Kidney capillary endothelial cell (primary cell): Measurements from ENCODE around the gene DISP3.

ENCODE experiments used
- DNase-seq: peaks from one replicate; pipeline ENCODE4 v3.0.0-alpha.2; 2018; ENCODE audit warnings: low spot score

The DISP3 gene

DNA sequence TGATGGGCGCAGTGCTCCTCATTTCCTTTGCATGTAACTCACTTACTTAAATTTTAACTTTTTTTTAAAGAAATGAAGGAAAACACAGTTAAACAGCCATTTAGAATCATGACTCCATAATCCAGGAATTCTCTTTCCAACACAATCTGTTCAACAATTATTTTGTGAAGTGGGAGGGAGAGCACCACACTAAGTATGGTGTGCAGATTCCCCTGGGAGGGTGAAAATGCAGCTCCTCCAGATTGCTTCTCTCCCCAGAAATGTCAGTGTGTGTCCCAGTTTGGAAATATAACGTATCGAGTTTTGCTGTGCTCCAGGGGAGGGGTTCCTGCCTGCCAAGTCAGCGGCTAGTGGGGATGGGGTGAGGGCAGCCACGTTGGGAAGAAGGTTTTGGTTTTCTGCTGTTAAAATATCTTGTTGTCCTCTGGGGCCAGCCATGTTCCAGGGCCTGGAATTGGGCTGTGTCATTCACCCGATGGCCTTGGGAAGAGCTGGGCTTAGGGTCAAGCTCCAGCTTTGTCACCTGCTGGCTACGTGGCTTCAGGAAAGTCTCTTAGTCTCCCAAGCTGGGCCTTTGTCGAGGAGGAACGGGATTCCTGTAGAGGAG, 17.3 kb upstream of the DISP3 start:
- DNase-seq, result no peak

DNA sequence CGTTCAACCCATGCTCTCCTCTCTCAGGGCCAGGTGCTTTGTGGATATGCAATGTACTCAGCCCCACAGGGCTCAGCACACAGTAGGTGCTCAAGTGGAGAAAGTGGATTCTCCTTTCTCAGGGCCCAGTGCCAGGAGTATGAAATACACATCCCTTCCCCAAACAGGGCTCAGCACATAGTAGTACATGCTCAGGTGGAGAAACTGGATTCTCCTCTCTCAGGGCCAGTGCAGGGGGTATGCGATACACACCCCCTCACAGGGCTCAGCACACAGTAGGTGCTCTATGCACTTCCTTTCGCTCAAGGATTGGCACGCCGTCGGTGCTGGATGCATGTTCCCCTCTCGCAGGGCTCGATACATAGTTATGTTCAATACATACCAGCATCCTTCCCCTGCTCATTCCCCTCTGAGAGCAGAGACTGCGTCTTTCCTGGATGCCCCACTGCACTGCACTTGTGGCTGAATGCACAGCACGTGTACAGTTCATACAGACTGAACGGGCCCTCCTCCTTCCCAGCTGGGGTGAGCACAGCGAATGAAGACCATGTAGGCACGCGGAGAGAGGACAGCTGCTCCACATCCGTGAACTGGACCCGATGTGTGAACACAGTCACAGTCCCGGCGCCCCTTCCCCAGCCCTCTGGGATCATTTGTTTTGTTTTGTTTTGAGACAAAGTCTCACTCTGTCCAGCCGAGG, 16.6 kb upstream of the DISP3 start:
- DNase-seq, result no peak

DNA sequence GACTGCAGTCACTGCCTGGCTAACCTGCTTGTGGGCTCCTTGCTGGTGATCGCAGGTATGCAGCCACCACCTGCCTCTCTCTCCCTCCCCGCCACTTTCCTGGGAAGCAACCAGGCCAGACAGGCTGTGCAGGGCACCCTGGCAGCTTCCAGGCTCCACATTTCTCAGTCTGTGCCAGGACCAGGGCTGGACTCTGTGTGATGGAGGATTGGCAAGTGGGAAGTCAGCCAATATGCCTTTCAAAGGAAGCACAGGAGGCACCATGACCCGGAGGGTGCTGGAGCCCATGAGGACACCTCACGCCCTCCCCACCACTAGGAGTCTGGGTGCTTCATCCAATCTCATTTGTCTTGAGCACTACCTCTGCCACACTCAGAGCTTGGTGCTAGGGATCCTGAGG, 15.8 kb upstream of the DISP3 start:
- no peak for DNase-seq

DNA sequence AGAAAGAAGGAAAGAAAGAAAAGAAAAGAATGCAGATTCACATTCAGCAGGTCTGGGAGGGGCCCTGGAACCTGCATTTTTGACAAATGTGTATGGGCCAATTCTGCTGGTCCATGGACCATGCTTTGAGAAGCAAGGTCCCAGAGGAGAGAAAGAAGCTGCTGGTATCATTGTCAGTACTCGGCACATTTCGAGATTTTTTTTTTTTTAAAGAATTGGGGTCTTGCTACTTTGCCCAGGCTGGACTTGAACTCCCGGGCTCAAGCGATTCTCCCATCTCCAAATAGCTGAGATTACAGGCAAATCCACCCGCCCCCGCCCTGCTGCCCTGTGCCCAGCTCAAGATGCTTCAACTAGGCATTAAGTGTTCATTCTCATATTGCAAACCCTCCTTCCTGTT, 13.6 kb upstream of the DISP3 start:
- no peak for DNase-seq

DNA sequence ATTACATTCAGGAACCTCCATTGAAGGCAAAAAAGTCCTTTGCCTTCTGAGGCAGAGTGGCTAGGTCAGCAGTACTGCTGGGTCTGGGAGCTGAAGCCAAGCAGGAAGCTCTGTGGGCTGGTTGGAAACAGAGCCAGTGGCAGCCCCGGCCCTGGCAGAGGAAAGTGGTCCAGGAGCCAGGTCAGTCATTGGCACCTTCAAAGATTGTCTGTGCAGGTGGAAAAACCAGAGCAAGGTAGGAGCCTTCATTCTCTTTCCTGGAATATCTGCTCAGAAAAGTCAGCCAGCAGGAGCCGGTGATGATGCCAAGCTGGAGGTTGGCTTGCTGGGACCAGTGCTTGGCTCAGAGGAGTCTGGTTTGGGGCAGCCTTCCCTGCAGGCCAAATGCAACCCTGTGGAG, 12.5 kb upstream of the DISP3 start:
- DNase-seq, result no peak

DNA sequence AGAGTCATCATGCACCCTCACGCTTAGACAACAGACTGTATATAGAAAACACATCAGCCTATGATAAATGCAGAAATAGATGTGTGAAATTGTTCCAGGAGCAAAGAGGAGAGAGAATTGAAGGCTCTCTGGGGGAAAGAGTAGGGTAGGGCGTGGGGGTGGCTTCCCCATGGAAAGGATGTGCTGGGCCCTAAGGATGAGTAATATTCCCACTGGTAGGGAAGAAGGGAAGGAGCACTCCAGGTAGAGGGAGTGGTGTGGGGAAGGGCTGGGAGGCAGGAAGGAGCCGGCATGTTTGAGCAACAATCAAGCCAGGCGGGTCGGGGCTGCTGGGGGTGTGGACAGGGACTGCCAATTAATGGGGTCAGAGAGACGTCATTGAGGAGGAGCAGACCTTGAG, 10.1 kb upstream of the DISP3 start:
- DNase-seq, result no peak

DNA sequence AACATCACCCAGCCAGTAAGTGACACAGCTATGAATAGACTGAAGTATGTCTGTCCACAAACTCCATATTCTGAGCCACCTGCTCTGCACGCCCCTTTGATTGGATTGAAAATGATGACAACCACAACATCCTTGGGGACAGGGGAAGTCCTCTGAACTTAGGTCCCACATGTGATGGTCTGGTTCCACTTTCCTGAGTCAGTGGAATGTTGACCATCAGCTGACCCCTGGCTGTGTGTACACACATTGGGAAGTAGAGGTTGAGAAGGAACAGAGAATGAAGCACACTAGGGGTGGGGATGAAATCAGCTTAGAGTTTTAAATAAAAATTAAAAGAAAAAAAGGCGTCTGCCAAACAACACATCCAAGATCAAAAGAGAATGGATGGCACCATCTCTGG, 8.0 kb upstream of the DISP3 start:
- no peak for DNase-seq

DNA sequence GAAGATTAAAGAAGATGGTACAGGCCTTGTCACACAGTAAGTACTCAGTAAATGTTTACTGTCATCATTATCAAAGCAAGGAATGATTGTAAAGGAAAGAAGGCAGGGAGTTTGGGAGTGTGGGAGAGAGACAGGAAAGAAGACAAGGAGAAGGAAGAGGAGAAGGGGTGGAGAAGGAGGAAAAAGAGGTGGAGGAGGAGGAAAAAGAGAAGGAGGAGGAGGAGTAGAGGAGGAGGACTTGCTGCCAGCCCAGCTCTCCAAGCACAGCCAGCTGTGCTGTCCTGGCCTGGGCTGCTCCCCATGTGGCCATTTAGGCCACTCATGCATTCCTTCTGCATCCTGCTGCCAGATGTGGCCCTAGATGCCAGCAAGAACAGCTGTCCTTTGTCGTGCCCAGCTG, 7.5 kb upstream of the DISP3 start:
- DNase-seq, result no peak

DNA sequence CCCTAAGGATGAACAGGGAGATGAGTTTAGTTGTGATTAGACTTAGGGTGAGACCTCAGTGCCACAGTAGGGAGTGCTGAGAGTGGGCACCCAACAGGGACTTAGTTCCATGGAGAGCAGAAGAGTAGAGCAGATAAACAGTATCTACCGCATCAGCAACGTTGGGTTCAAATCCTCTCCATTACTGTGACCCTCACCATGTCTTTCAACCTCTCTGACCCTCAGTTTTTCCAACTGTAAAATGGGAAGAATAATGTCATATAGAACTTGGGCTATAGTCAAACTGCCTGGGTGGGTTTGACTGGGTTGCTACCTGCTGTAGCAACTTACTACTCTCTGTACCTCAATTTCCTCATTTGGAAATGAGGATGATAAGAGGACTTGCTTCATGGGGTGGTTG, 6.7 kb upstream of the DISP3 start:
- no peak for DNase-seq

DNA sequence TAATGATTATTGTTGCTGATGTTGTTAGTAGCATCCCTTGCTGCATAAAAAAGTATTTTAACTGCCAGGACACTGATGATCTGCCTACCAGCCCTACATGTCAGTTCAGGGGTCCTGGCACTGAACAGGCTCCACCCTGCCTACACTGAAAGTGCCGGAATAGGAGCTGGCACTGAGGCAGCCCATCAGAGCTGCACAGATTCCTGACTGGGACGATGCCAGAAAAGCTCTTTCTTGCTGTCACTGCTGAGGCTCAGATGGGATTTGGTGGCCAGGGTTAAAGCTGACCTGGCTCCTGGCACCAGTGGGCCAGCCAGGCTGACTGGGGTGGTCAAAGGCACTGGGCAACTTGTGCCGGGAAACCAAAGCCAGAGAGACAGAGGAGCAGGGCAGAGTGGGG, 6.2 kb upstream of the DISP3 start:
- DNase-seq, result no peak

DNA sequence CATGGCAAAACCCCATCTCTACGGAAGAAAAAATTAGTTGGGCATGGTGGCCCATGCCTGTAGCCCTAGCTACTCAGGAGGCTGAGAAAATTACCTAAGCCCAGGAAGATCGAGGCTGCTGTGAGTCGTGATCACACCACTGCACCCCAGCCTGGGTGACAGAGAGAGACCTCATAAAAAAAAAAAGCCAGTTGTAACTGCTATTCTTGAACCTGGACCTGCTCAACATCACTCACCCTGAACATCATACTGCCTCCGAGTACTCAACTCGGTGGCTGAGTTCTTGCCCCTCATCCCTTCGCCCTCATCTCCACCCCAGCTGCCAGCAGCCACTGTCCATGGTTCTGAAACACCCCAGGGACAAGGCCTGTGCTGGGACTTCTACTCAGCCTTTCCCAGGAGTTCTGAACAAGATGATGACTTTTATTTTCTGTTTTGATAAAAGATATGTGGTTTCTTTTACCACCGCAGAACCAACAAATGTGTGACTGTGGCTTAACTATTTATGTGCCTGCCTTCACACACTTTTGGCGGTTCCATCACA, 5.4 kb upstream of the DISP3 start:
- no peak for DNase-seq

DNA sequence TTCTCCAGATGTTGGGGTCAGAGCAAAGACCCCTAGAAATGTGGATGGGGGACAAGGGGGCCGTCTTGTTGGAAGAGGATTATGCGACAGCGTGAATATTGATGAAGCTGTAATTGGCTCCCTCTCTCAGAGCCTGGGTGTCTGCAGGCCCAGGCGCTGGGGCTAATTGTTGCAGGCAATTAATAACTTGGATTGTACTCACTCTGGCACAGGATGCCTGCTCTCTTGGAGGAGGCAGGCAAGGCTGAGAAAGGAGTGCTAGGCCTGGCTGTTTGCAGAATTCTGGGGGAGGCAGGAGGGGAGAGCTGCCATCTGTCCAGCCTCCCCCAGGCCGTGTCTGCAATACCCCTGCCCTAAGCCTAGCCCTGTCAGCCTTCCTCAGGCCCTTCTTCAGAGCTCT, 4.1 kb upstream of the DISP3 start:
- no peak for DNase-seq

DNA sequence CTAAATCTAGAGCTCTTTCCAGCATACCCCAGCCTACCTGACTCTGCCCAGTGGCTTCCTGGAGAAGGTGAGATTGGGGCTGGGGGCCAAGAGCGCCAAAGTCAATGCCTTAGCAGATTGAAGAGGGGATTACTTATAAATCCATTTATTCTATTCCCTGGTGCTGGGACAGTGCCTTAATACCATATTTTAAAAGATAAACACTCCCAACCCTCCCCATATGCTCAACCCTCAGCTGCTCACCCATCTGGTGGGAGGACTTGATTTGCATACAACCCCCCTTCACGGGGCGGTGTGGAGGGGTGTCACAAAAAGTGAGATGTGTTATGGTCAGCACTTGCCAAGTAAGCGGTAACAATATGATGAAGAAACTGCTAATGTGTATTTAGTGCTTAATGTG, 3.2 kb upstream of the DISP3 start:
- DNase-seq, result no peak

DNA sequence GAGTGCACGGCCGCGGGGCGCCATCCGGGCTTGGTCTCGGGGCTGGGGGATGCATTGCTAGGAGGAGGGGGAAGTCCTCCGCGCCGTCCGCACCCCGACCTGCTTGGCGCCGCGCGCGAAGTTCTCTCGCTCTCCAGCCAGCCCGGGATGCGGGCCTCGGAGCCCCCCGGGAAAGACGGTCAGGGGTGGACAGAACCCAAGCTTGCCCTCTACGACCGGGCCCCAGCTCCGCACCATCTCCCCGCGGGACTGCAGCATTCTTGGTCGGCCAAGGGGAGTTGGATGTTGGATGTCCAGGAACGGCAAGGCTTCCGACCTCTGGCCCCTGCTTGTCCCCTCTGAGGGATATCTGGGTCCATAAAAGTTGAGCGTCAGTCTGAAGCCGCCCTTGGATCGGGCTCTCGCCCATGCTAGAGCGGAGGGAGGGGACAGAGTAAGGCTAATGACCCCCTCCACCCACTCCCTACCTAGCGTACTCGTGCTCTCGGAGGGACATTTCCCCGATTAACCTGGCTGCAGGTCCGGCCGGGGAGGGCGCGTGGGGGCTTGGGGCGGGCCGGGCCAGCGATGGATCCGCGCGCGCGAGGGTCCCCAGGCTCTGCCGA, 522 bp downstream of the DISP3 start:
- DNase-seq, result no peak

DNA sequence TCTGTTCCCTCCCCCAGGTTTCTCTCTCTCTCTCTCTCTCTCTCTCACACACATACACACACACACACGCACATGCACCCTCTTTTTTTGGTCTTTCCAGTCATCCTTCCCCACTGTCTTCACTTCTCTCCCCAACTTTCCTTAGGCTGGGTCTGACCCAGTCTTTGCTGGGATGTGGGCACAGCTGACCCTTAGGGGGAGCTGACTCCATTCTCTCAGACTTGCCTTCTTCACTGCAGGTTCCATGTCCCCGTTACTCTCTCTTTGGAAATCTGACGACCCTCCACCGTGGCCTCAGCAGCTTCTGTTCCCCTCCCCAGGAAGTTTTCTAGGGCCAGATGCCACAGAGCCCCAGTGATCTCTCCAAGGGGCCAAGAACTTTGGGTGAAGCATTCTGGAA, 2.1 kb downstream of the DISP3 start:
- DNase-seq, result no peak

DNA sequence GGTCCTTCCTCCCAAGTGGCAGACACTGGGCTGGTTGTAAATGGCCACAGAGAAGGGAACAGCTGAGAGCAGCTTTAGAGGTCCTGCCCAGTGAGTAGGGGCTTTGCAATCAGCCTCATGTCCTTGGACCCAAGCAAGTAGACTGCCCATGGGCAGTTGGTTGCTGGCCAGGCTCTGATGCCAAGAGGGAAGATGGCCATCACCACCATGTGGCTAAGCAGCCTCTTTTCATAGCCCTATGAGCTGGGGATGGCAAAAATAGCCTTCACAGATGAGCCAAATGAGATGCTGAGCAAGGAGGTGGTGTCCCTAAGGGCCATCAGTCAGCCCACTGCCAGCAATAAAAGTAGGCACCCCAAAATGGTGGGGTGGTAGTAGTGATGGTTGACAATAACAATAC, 3.2 kb downstream of the DISP3 start:
- no peak for DNase-seq

DNA sequence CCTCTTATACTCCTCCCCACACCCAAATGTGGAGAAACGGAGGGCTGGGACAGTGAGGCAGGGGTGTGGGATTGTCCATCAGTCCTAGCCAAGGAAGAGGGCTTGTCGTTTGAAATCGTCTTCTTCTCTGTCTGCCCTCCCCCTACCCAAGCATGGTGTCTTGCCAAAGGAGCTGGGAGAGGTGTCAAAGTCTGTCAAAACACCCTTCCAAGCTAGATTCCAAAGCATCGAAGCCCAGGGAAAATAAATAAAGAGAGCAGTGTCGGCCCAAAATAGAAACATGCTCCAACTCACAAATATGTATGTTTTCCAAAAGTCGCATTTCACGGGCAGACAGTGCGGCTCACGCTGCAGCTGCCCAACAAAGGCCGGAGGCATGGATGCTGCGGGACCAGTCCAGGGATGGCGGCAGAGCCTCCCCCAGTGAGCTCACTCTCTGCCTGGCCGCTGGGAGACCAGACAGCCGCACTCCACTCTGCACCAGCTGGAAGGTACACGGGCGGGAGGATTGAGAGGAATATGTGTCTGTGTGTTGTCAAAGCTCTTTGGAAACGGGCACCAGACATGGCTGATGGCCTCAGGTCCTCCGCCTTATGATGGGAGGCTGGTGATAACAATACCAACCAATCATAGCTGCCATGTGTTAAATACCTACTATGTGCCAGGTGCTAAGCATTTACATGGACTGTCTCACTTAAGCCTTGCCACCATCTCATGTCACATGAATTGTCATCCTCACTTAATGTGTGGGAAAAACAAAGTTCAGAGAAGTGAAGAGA, 3.9 kb downstream of the DISP3 start:
- DNase-seq, result no peak

DNA sequence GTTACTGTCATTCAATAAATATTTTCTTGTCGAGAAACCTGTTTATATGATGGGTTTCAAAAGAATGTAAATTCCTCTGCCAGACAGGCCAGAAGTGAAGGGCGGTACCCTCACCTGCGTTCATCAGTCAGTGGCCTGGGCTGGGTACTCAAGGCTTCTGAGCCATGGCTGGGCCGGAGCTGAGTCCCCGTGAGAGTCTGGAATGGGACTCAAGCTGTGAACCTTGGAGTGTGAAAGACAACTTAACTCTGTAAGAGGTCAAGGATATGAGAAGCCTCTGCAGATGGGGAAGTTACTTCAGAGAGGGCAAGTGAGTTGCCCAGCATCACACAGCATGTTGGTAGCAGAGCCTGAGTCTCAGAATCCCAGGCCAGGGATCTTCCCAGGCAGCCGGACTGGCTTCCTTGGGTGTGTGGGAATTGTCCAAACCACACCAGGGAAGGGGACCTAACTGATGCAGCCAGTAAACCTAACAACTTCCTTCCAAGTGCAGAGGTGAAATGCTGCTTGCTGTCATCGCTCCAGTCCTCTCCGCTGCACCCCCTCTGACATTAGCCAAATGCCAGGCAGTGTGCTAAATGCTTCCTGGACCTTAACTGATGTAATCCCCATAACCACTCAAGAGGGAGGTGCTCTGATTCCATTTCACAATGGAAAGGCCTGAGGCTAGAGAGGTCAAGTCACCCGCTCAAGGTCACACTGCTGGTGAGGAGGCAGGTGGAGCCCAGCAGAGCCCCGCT, 4.8 kb downstream of the DISP3 start:
- no peak for DNase-seq

DNA sequence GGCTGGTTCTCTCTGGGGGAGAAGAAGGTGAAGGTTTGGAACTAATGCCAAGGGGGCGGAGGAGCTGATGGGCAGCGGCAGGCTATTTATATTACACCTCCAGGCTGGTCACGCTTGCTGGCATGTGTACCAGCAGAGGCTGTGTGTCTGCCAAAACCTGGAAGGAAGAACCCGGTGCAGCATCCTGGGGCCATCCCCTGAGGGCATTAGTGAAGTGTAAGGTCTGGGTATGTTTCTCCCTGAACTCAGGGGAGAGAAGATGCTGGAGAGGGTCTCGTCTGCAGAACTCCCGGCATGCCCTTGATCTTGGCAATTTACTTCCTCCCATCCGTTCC, 5.3 kb downstream of the DISP3 start:
- no peak for DNase-seq

DNA sequence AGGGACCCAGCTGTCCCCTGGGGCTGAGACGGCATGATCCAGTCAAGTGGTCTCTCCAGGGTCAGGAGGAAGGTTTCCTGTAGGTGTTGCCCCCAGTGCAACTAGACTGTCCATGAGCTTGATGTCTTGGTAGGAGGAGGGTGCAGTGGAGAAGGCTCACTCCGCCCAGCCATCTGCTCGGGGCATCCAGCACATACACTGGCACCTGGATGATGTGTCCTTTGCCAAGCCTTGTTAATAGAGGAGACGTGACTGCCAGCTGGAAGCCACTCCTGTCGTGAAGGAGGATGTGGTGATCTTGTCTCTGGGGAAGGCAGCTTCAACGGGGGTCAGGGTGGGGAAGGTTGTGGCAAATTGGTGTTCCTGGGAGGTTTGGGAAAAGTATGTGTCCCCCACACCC, 6.2 kb downstream of the DISP3 start:
- no peak for DNase-seq

DNA sequence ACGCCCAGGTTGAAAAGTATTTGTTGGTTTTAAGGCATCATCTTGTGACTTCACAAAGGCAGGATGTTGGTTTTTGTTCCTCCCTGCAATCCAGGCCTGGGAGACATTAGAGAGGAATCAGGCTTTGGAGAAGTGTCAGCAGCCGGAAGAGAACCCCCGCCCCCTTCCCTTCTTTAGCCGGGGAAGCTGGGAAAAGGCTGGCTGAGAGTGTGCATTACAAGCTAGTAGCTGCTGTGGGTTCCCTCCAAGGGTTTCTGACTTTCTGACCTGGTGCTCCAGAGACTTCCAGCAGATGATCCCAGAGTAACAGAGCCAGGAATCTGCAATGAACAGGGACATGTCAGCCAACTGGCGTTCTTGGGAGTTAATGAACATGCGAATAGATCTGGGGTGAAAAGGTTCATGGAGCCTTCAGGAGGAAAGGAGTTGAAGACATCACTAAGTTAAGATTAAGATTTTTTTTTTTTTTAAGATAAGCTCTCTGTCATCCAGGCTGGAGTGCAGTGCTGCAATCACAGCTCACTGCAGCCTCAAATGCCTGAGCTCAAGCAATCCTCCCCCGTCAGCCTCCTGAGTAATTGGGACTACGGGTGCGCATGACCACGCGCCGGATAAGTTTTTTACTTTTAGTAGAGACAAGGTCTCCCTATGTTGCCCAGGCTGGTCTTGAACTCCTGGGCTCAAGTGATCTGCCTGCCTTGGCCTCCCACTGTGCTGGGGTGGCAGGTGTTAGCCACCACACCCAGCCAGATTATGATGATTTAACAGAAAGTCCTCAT, 7.5 kb downstream of the DISP3 start:
- no peak for DNase-seq
